Liver (tissue), 9 donors: ENCODE data around the gene ARL3. TPM values are rescaled to one million over a fixed set of nuclear protein-coding genes. Genes with fewer than 3 reads are reported as not detected.
A peak's percentile ranks its signal among the peaks of the same experiment; 100 is the strongest.

Experiments
- DNase-seq: peaks from one replicate; pipeline ENCODE4 v3.0.0-alpha.2; 2017; ENCODE audit warnings: low spot score
- H3K27ac ChIP-seq, 2 donors: one replicate each; pipeline ENCODE4 v1.7.0; 2013; ENCODE audit warnings: inconsistent platforms in 2 of 2, low read length in 2 of 2, control low read depth in 1 of 2, low read depth in 1 of 2, mild to moderate bottlenecking in 1 of 2
- H3K27me3 ChIP-seq, 4 donors: one replicate each; pipeline versions ENCODE4 v1.6.1 to v1.7.0; 2013; ENCODE audit warnings: low read length in 3 of 4, inconsistent platforms in 1 of 4, mild to moderate bottlenecking in 1 of 4, moderate library complexity in 1 of 4; ENCODE audit not compliant: control insufficient read depth in 4 of 4, insufficient read depth in 4 of 4
- H3K36me3 ChIP-seq, 4 donors: one replicate each; pipeline versions ENCODE4 v1.6.1 to v1.7.0; 2013; ENCODE audit warnings: low read length in 3 of 4, mild to moderate bottlenecking in 3 of 4, low read depth in 1 of 4, moderate library complexity in 1 of 4; ENCODE audit not compliant: control insufficient read depth in 4 of 4, insufficient read depth in 3 of 4
- H3K4me1 ChIP-seq, 4 donors: one replicate each; pipeline versions ENCODE4 v1.6.1 to v1.7.0; 2013; ENCODE audit warnings: low read length in 3 of 4, mild to moderate bottlenecking in 3 of 4, moderate library complexity in 1 of 4; ENCODE audit not compliant: control insufficient read depth in 4 of 4, insufficient read depth in 4 of 4
- H3K4me3 ChIP-seq, 3 donors: one replicate each; pipeline versions ENCODE4 v1.6.1 to v1.7.0; 2013; ENCODE audit warnings: low read length in 3 of 3, control low read depth in 1 of 3, low read depth in 1 of 3, mild to moderate bottlenecking in 1 of 3
- H3K9ac ChIP-seq, 2 donors: one replicate each; pipeline ENCODE4 v1.7.0; 2013; ENCODE audit warnings: low read length in 2 of 2, mild to moderate bottlenecking in 2 of 2, moderate library complexity in 2 of 2, control low read depth in 1 of 2, low read depth in 1 of 2
- H3K9me3 ChIP-seq, 4 donors: one replicate each; pipeline versions ENCODE4 v1.6.1 to v1.7.0; 2013; ENCODE audit warnings: low read length in 3 of 4; ENCODE audit not compliant: control insufficient read depth in 4 of 4
- ATF3 ChIP-seq: IDR thresholded peaks from 2 replicates; pipeline ENCODE4 v1.6.1; 2016; ENCODE audit warnings: antibody characterized with exemption
- CTCF ChIP-seq: fragments of 150-350 bp; IDR thresholded peaks from 2 replicates; pipeline ENCODE4 v1.5.1; 2017; ENCODE audit warnings: improper control_type of control experiment, low read depth, low read length; ENCODE audit not compliant: missing input control
- EGR1 ChIP-seq, 2 donors: IDR thresholded peaks; 2 replicates each; pipeline ENCODE4 v1.6.1; 2016 to 2018; ENCODE audit warnings: antibody characterized with exemption in 2 of 2, low read depth in 2 of 2
- FOXA1 ChIP-seq: IDR thresholded peaks from 2 replicates; pipeline ENCODE4 v1.6.1; 2016; ENCODE audit warnings: antibody characterized with exemption
- FOXA2 ChIP-seq: IDR thresholded peaks from 2 replicates; pipeline ENCODE4 v1.6.1; 2016; ENCODE audit warnings: antibody characterized with exemption
- GABPA ChIP-seq, 2 donors: IDR thresholded peaks in 1 of 2; conservative IDR thresholded peaks in 1 of 2; 2 replicates each; pipeline ENCODE4 v1.6.1; 2016; ENCODE audit warnings: antibody characterized with exemption in 2 of 2, mild to moderate bottlenecking in 1 of 2, moderate library complexity in 1 of 2
- HNF4A ChIP-seq, 2 donors: conservative IDR thresholded peaks; 2 replicates each; pipeline ENCODE4 v1.6.1; 2016; ENCODE audit warnings: antibody characterized with exemption in 2 of 2, mild to moderate bottlenecking in 2 of 2
- HNF4G ChIP-seq: IDR thresholded peaks from 2 replicates; pipeline ENCODE4 v1.6.1; 2016; ENCODE audit warnings: antibody characterized with exemption
- JUND ChIP-seq, 2 donors: IDR thresholded peaks; 2 replicates each; pipeline ENCODE4 v1.6.1; 2016; ENCODE audit warnings: antibody characterized with exemption in 2 of 2
- NR2F2 ChIP-seq: IDR thresholded peaks from 2 replicates; pipeline ENCODE4 v1.6.1; 2016; ENCODE audit warnings: antibody characterized with exemption
- RAD21 ChIP-seq, 2 donors: IDR thresholded peaks; 2 replicates each; pipeline ENCODE4 v1.6.1; 2016; ENCODE audit warnings: antibody characterized with exemption in 2 of 2, mild to moderate bottlenecking in 2 of 2
- REST ChIP-seq: IDR thresholded peaks from 2 replicates; pipeline ENCODE4 v1.6.1; 2016; ENCODE audit warnings: antibody characterized with exemption, mild to moderate bottlenecking
- RXRA ChIP-seq, 2 donors: IDR thresholded peaks; 2 replicates each; pipeline ENCODE4 v1.6.1; 2017 to 2018; ENCODE audit warnings: antibody characterized with exemption in 2 of 2, mild to moderate bottlenecking in 1 of 2
- SP1 ChIP-seq: IDR thresholded peaks from 2 replicates; pipeline ENCODE4 v1.6.1; 2018; ENCODE audit warnings: antibody characterized with exemption, mild to moderate bottlenecking
- TAF1 ChIP-seq: conservative IDR thresholded peaks from 2 replicates; pipeline ENCODE4 v1.6.1; 2016; ENCODE audit warnings: antibody characterized with exemption, mild to moderate bottlenecking
- YY1 ChIP-seq: IDR thresholded peaks from 2 replicates; pipeline ENCODE4 v1.6.1; 2016; ENCODE audit warnings: antibody characterized with exemption, mild to moderate bottlenecking
- ZBTB33 ChIP-seq: IDR thresholded peaks from 2 replicates; pipeline ENCODE4 v1.6.1; 2016; ENCODE audit warnings: antibody characterized with exemption
- WGBS: extraction: QIAGEN DNeasy Blood & Tissue Kit; methylation state at CpG from one replicate; pipeline ENCODE4 v1.1.7; 2013; 5-methylcytosine and 5-hydroxymethylcytosine counted together
- polyA plus RNA-seq, 2 donors: library from polyadenylated mRNA; stranded (reverse) in 1 of 2; unstranded in 1 of 2; fragments of 200-250 nt in 1 of 2; fragments of >200 nt in 1 of 2; fragmentation: Nextera tagmentation in 1 of 2; extraction: Ambion mirVana in 1 of 2; gene quantifications; one replicate each; pipeline versions ENCODE4 v1.2.1 to v1.2.3, GENCODE V29; 2013 to 2015
- total RNA-seq, 2 donors: library from RNA; depleted of rRNA; stranded (reverse); fragments of >200 nt; gene quantifications; one replicate each; pipeline ENCODE4 v1.2.3, GENCODE V29; 2014
- TF ChIP-seq, protein P1 (sequence below): IDR thresholded peaks from 2 replicates; pipeline ENCODE4 v1.6.1; 2016; ENCODE audit warnings: antibody characterized with exemption
- donor health status: healthy.
- donor health status: healthy.
- donor health status: healthy.
- donor health status: healthy.
- donor health status: healthy.

ARL3 gene
- total and polyA plus RNA-seq, 4 donors, result 1.0 to 2.5 (median 2.3) TPM

DNA sequence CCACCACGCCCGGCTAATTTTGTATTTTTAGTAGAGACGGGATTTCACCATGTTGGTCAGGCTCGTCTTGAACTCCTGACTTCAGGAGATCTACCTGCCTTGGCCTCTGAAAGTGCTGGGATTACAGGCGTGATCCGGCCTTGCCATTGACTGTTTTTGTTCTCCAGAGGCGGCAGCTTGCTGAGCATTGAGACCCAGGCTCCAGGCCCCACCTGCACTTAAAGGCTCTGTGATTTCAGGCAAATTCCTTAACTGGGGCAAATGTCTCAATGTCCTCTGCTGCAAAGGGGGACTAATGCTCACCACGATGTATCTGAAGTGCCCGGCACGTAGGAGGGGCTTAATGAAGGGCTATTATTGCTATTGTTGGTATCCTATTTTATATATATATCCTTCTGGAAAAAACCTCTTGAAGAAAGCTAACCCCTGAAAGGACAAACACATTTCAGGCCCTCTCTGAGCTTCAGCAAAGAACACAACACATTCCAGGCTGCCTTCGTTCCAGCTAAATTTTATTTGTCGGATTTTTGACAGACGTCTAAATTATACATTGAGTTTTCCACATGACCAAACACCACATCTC, 40.9 kb downstream of the ARL3 start:
- Histone ChIP-seq H3K9me3 (no peaks in the 10 kb centered on the region), H3K36me3 (no peaks in the 10 kb centered on the region), H3K9ac (no peak overlapping the region), H3K27ac (peak overlapping the region in 1 of 2 donors; percentile 59), H3K27me3 (no peaks in the 10 kb centered on the region), H3K4me1 (peaks cover 6 to 28% (median 14%) of the 10 kb centered on the region in 4 donors), H3K4me3 (no peak overlapping the region)
- no peak for DNase-seq
- 87% methylated on average over 13 of the region's 13 CpGs for WGBS
- no peak for TF ChIP-seq NR2F2
- TF ChIP-seq JUND (IDR thresholded peaks at IDR 0.05), result no peak

GRCh38 chr10:102670871-102671434, 43.2 kb downstream of the ARL3 start:
- no peak overlapping the region for H3K9ac ChIP-seq
- peaks cover 0 to 14% (median 4%) of the 10 kb centered on the region in 4 donors for H3K4me1 ChIP-seq
- no peaks in the 10 kb centered on the region for H3K36me3 ChIP-seq
- H3K4me3 ChIP-seq, result no peak overlapping the region
- H3K27me3 ChIP-seq, result no peaks in the 10 kb centered on the region
- TF ChIP-seq, protein P1, sequence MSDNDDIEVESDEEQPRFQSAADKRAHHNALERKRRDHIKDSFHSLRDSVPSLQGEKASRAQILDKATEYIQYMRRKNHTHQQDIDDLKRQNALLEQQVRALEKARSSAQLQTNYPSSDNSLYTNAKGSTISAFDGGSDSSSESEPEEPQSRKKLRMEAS, result no peak
- TF ChIP-seq CTCF, result no peak
- TF ChIP-seq RAD21 (IDR thresholded peaks at IDR 0.05), result no peak
- no peak for TF ChIP-seq GABPA (IDR thresholded peaks at IDR 0.05 in 1 of 2, conservative IDR thresholded peaks at IDR 0.05 in 1 of 2)
- TF ChIP-seq EGR1 (IDR thresholded peaks at IDR 0.05; ENCODE audit: low read depth in 2 of 2), result no peak
- TF ChIP-seq TAF1, result no peak
- no peak for TF ChIP-seq FOXA2
- no peak for TF ChIP-seq SP1
- TF ChIP-seq ZBTB33, result no peak
- TF ChIP-seq JUND (IDR thresholded peaks at IDR 0.05), result no peak
- TF ChIP-seq RXRA (IDR thresholded peaks at IDR 0.05), result no peak
- no peak for TF ChIP-seq REST
- TF ChIP-seq ATF3, result no peak
- no peak for TF ChIP-seq HNF4G
- TF ChIP-seq FOXA1, result no peak
- no peak for TF ChIP-seq HNF4A (conservative IDR thresholded peaks at IDR 0.05)
- TF ChIP-seq YY1, result no peak
- no peak for TF ChIP-seq NR2F2
- H3K9me3 ChIP-seq, result no peaks in the 10 kb centered on the region
- WGBS, result 82% methylated on average over 6 of the region's 6 CpGs
- no peak overlapping the region for H3K27ac ChIP-seq
- no peak for DNase-seq
